Measurements from ENCODE around the gene GFPT1. TPM values are rescaled to one million over a fixed set of nuclear protein-coding genes. Genes with fewer than 3 reads are reported as not detected.

The GFPT1 gene
- 32.5 and 38.6 TPM in 2 replicates for total RNA-seq

GRCh38 chr2:69386789-69387734, at the start of gene GFPT1:
Gene GFPT1, minus strand, starts transcription at chr2:69387227. Its CDS starts 156 bp downstream, at chr2:69387071.

Other genes with a start within 250 kb of the GFPT1 start
- gene NFU1, start 50.2 kb upstream of the GFPT1 start, total RNA-seq, result 30.3 TPM in 2 replicates